ENCODE results near the gene TMEM232.

TMEM232 gene

GRCh38 chr5:110440058-110440457, 286.4 kb downstream of the TMEM232 start:
- H3K4me3 ChIP-seq (replicated peaks; ENCODE audit: low read depth, low read length): no peak overlapping the region
- DNase-seq (ENCODE audit: low read depth): no peak
- TF ChIP-seq CTCF (IDR thresholded peaks at IDR 0.05; ENCODE audit: low read length, missing control alignments): no peak

- H3K4me3 ChIP-seq (replicated peaks; ENCODE audit: low read depth, low read length): no peak overlapping the region
- DNase-seq (ENCODE audit: low read depth): no peak
- no peak for TF ChIP-seq CTCF (IDR thresholded peaks at IDR 0.05; ENCODE audit: low read length, missing control alignments)
Measured at GRCh38 chr5:110439296-110439695, 287.2 kb downstream of the TMEM232 start.

GRCh38 chr5:110435207-110435606, 291.3 kb downstream of the TMEM232 start:
- TF ChIP-seq CTCF (IDR thresholded peaks at IDR 0.05; ENCODE audit: low read length, missing control alignments): no peak
- H3K4me3 ChIP-seq (replicated peaks; ENCODE audit: low read depth, low read length): no peak overlapping the region
- DNase-seq (ENCODE audit: low read depth): no peak

GRCh38 chr5:110431603-110432002, 294.9 kb downstream of the TMEM232 start:
- TF ChIP-seq CTCF (IDR thresholded peaks at IDR 0.05; ENCODE audit: low read length, missing control alignments): no peak
- no peak overlapping the region for H3K4me3 ChIP-seq (replicated peaks; ENCODE audit: low read depth, low read length)
- DNase-seq (ENCODE audit: low read depth): no peak

GRCh38 chr5:110414360-110414759, 312.1 kb downstream of the TMEM232 start:
- H3K4me3 ChIP-seq (replicated peaks; ENCODE audit: low read depth, low read length): no peak overlapping the region
- peak; percentile 23 for DNase-seq (ENCODE audit: low read depth)
- TF ChIP-seq CTCF (IDR thresholded peaks at IDR 0.05; ENCODE audit: low read length, missing control alignments): peak; percentile 45

- peak; percentile 3 for DNase-seq (ENCODE audit: low read depth)
- no peak for TF ChIP-seq CTCF (IDR thresholded peaks at IDR 0.05; ENCODE audit: low read length, missing control alignments)
- H3K4me3 ChIP-seq (replicated peaks; ENCODE audit: low read depth, low read length): no peak overlapping the region
Measured at GRCh38 chr5:110413856-110414255, 312.6 kb downstream of the TMEM232 start.

- no peak overlapping the region for H3K4me3 ChIP-seq (replicated peaks; ENCODE audit: low read depth, low read length)
- no peak for TF ChIP-seq CTCF (IDR thresholded peaks at IDR 0.05; ENCODE audit: low read length, missing control alignments)
- no peak for DNase-seq (ENCODE audit: low read depth)
Measured at GRCh38 chr5:110409571-110409970, 316.9 kb downstream of the TMEM232 start.
